IPS-NIHi7 (cell line): ENCODE measurements around the gene ABHD10.
A peak's percentile ranks its signal among the peaks of the same experiment; 100 is the strongest.

ENCODE experiments used
- DNase-seq: peaks from one replicate; pipeline ENCODE4 v3.0.0; 2012; ENCODE audit warnings: mixed read lengths; ENCODE audit errors: extremely low spot score

The ABHD10 gene

DNA sequence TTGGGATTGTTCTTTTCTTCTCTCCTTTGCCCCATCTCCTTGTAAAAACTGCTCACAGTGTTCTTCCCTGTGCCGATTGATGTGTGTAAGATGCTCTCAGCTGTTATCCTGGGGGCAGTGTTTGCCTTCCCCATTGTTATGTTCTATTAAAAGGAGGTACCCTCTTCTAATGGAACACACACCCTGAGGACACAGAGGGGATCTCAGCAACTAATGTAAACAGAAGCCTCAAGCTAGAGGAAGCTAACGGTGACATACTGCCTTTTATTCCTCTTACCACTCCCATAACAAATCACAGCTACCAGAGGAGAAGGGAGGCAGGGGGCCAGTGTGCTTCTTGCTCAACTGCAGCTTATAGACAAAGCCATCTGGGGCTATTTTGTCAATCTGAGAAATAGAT, 22.1 kb downstream of the ABHD10 start:
- DNase-seq = no peak

DNA sequence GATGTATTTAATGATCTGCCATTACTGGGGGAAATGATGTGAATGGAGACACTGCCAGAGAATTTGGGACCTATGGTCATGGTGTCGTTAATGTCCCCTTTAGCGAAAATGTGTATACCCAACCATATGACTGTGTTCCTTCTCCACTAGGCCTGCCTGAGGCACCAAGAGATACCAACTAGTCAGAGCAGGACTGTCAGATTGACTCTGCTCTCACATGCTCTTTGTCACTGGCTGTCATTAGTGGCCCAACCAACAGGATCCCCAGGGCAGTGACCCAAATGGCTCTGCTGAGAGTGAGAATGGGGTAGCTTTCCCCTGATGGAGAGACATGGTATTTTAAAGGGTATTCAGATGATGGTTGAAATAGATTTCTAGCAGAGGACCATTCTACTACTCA, 22.7 kb downstream of the ABHD10 start:
- no peak for DNase-seq

DNA sequence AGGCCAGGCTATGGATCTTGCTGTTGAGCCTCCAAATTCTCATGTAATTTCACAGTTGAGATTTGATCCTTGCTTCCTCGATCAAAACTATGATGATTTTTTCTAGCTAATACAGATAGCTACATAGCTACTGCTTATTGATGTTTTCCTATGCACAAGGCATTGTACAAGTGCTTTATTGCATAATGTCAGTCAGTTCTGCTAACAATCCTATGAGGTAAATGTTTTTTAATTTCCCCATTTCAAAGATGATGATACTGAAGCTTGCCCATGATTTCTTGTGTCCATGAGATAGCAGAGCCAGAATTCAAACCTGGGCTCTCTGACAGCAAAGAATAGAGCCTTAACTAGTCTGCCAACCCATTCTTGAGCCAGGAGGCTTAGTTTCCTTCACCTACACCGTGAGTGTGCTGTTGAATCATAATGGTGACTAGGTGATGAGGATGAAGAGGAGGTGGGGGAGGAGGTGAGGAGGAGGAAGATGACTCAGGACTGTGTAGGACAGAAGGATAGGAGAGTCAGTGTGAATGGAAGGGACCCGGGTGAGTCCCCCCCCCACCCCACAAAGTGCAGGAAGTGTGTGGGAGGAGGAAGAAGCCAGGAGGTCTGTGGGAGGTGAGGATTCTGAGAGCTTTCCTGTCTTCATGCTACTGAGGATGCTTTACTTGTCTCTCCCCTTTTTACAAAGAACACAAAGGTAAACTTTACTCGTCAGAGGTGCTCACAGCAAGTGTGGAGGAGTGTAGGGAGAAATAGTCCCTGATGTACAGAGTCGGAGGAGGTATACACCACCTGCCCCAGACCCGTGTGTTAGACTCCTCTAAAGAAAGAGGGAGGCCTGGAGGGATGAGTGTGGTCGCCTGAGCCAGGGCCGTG, 23.5 kb downstream of the ABHD10 start:
- DNase-seq = no peak

DNA sequence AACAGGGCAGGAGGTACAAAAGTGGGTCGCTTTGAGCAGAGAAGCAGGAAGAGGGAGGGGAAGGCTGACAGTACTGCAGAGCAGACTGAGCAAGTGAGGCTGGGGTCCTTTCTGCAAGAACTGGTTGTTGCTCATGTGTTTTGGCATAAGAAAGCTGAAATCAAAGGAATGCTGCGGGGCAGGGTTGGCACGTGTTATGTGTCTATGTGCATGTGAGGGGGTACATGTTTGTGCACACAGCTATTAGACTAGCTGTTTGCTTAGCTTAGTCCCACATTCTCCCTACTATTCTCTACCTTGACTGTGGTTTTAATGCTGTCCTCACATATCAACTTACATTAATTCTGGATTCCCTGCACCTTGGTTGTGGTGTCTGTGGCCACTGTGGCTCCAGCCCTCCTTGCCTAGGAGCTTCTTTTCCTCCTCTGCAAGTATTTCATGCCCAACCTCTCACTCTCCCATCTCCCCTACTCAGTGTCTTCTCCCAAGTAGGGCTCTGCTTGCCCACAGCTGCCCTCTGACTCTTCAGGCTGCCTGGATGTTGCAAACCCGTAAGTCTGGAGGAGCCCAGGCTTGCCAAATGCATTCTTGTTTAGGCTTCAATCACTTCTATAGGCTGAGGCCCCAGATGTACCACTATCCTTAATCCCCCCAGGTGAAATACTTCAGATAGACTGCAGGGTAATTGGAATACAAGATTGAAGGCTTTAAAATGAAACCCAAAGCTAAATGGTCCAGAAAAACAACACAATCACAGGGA, 24.7 kb downstream of the ABHD10 start:
- no peak for DNase-seq

DNA sequence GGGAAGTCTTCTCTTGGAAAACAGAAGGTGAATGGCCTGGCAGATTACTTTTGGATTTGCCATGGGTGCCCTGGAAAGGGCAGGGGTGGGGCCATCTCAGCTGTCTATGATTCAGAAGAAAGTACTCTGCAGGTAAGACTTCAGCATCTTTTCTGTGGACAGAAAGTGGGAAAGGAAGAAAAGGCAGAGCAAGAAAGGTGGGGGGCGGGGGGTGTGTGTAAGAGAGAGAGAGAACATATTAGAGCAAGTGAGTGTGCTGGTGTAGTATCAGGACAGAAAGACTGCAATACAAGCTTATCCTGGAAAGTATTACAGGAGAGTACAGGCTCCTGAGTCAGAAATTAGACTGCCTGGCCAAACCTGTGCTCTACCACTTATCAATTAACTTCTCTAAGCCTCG, 25.4 kb downstream of the ABHD10 start:
- DNase-seq = no peak

DNA sequence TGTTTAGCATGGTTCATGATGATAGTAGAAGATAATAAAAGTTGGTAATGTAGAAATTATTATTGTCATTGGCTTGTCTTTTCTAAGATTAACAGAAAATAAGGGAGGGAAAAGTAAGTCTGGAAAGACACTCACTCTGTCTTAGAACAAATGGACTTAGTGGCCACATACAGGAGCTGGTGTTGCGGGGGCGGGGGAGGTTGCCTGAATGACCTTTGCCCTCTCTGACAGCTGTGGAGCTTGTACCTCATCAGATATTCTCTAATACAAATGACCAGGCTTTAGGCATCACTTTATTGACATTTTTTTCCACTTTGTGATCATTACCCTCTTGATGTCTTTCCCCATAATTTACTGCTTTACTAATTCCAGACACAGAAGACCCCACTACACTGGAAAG, 25.8 kb downstream of the ABHD10 start:
- no peak for DNase-seq

DNA sequence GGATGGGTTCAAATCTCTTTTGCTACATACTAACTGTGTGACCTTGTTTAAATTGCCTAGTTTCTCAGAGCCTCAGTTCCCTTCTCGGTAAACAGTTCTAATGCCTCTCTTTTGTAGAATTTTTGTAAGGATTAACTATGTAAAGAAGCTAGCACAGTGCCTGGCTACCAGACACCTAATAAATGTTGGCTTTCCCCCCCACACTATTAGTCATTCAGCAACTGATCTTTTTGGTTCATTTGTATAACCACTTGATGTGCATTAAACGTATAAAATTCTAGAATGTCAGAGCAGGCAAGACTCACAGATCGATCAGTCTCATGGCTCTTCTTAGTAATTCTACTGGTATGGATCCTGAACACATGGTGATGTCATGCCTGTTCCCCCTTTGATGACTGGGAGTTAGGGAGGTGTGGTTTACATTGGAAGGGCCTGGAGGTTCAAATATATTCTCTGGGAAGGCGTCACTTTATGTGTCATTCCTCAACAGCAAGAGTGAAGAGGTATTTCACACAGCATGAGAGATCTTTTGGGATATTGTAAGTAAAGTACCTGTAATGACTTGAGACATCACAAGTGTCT, 26.4 kb downstream of the ABHD10 start:
- no peak for DNase-seq

DNA sequence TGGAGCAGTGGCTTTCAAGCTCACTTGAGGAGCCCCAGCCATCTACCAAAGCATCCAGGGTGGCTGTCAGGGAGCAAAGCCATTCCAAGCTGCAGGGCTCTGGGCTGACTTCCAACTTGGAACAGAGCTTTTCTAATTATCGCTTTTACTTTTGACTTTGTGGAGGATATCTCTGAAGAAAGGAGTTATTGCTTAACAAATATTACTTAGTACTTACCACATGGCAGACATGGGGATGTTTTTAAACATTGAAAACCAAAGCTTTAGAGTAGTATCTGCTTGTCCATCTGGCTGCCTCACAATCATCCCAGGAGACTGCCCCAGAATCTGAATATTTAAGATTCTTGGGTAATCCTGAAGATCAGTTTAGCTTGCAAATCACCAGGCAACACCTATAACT, 28.8 kb downstream of the ABHD10 start:
- no peak for DNase-seq

DNA sequence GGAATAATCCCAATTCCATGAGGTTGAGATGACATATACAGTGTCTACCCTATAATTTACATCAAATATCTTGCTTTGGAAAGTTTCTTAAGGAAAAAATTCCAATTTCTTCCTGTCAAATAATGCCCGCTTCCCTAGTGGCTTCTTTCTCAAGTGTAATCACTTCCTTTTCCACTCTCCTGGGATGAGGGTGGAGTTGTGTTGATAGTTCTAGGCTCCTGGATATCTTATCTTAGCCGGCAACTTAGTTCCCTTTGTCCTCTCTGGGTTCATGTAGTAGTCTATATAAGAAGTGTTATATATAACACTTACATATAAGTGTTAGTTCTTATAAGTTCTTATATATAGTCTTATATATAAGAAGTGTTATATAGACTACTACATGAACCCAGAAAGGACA, 30.8 kb downstream of the ABHD10 start:
- no peak for DNase-seq

DNA sequence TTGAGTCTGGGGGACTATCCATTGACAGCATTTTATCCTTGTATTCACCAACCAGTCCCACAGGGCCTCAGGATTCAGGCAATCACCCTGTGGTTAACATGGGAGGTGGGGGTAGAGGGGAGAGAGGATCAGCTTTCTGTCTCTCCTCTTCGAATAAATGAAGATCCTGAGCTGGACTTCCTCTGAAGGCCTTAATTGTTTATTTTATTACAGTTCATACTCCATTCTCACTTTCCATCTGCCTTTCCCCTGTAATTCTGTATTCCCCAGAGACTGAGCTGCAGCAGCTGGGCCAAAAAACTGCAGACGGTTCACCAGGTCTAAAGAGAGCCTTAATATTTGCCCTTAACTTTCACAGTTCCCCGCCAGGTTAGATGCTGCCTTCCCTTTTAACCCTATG, 31.8 kb downstream of the ABHD10 start:
- no peak for DNase-seq

DNA sequence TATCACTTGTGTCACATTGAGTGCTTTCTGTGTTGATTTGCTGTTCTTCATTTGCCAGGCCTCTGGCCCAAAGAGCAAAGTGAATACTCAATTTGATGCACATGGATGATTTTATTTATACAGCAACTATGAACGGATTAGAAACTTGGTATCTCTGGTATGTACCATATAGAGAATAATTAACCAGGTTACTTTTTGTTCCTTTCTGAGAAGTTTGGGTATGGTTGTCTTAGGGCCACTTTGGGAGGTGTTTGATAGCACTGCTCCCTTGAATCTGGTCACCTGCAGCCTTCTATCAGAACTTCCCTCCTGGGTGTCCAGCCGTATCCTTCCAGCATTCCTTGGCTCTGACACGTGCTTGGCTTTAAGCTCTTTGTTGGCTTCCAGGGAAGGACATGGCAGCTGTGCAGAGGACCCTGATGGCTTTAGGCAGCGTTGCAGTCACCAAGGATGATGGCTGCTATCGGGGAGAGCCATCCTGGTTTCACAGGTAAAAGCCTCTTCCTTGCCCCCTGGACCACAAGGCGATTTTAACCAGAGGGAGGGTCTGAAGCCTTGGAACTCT, 32.6 kb downstream of the ABHD10 start:
- no peak for DNase-seq

DNA sequence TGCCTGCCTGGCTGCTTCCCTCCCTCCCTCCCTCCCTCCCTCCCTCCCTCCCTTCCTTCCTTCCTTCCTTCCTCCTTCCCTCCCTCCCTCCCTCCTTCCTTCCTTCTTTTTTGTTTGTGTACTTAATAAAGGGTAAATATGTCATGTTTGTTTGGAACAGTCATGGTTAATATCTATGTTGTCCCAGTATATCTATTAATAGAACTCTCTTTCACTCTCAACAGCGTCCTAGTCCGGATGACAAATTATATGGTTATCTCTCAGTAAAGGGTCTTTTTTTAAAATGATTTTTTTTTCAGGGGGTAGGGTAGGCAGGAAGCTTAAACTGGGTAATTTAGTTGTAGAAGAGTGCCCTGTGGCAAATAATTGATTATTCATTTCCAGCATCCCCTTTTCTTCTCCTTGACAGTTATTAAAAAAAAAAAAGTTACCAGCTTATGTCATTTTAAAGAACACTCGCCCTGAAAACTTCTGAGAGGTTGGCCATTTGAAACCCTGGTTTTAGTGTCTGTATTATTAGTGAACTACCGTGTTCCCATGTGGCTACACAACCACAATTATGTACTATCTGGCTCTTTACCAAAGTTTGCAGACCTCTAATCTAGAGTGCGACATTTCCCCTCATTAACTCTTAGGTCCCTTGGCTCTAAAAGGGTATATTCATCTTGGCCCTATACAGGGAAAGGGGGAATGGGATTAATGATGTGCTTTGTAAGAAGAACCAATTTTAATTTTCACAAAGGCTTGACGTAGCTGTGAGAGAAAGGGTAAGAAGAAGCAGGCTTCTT, 33.6 kb downstream of the ABHD10 start:
- DNase-seq = no peak

DNA sequence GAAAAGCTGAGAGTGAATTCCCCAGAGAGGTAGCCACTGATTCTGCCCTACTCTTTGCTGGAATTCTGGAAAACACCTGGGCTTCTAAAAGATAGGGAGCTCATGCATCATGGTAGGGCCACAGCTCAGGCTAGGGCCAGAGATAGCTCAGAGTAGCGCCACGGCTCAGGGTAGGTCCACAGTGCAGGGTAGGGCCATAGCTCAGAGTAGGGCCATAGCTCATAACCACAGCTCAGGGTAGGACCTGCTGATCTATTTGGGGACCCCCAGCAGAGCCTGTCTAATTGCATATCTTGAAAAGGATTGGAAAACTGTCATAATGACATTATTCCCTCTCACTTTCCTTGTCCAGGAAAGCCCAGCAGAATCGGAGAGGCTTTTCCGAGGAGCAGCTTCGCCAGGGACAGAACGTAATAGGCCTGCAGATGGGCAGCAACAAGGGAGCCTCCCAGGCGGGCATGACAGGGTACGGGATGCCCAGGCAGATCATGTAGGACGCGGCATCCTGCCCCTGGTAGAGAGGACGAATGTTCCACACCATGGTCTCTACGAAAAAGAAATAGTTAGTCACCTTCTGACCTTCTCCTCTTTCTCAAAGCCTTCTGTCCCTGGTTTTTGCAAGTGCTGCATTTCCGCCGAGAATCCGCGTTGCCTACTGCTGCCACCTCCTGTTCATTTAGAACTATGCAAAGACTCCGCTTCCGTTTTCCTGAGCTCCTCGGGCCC, 34.4 kb downstream of the ABHD10 start:
- peak; percentile 75 for DNase-seq

DNA sequence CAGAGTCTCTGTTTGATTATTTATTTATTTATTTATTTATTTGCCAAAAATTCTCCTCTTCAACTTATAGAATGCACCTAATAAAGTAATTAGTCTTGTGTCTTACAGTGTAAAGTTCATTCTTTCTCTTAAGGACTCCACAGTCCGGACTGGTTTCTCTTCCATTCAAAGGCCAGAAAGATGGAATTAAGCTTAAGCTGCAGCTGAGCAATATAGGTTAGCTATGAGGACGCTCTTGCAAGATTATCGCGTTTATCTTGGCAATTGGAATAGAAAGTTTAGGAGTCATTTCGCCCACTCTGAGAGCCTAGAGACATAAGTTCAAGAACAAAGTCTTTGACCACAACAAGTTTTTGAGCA, 34.9 kb downstream of the ABHD10 start:
- DNase-seq = no peak

DNA sequence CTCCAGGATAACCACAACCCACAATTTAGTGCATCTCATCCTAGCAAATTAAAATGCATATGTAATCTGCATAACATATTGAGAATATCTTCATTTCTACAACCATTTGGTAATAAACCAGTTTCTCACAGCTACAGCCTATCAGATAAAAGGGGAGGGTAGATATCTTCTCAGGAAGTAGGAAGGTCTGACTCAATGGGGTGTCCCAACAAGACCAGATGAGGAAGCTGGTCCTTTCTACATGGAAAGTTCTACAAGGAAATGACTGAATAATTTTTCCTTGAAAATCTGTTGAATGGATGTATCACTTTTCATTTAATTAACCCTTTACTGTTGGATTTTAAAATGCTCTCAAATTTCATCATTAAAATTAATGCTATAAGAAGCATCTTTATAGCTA, 38.3 kb downstream of the ABHD10 start:
- DNase-seq = no peak

DNA sequence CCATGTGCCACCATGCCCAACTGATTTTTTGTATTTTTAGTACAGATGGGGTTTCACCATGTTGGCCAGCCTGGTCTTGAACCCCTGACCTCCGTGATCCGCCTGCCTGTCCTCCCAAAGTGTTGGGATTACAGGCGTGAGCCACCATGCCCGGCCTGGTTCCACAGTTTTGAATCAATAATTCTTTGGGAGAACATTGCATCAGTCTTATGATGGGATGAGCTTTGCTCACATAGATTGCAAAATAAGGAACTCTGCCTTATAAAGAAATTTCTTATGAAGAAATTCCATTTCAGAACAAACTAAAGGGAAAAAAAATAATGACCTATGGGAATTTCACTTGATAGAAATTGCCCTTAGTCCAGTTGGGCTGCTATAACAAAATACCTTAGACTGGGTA, 39.9 kb downstream of the ABHD10 start:
- no peak for DNase-seq

DNA sequence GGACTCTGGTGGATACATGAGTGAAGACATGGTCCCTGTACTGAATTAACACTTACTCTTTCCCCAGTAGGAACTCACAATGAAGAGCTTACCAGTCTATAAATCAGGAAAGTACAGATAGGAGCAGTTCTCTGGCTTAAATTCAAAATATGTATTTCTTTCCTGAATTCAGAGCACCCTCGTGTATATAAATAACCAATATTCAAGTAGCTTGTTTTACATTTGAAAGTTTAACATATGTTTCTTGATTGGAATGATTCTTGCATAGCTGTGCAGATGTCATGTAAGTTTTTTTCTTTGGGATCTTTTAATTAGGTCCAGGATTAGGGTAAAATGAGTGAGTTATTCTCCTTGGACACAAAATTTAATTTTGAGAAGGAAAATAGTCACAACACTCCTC, 40.9 kb downstream of the ABHD10 start:
- no peak for DNase-seq

DNA sequence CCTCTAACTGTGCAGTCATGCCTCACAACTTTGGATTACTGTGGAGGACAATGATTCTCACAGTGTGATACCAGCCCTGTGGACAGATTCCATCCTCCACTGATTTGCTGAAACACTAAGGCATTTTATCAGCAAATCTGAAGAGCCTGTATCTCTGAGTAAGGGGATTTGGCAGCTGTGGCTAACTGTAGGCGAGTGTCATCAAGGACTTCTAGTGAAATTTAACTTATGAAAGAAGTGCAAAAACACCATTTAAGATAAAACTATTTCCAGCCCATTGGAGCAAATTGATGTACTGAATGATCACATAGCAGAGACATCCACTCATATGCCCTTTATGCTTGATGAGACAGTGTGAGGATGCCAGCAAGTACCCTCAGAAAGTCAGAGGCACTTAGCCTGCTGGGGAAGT, 41.9 kb downstream of the ABHD10 start:
- DNase-seq = no peak

DNA sequence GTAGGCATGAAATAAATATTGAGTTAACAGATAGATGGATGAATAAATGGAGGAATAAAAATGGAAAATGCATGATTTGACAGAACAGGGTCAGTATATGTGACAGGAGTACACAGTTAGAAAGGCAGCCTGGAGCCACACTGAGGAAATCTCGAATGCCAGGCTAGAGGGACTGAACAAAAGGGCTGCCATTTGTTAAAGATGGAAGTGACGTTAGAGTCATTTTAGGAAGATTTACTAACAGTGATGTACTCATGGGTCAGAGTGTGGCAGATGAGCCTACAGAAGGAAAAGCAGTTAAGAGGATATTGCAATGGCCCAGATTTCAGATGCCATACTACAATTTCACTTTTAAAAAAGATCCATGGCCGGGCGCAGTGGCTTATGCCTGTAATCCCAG, 48.3 kb downstream of the ABHD10 start:
- DNase-seq = no peak

DNA sequence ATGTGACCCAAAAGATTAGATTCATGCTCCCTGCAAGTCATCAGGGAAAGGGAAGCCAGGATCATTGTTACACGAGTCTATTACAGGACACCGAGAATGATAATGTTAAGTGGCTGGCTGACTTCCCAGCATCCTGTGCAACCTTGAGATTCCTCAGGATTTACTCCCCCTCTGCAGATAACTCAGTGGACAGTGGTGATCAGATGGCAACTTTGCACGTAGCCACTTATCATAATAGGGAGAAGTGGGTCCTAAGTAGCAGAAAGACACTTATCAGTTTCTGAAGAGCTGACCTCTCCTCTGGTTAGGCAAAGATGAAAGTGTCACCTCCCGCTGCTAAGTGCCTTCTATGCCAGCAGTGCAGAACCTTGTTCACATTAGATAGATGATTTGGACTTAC, 49.0 kb downstream of the ABHD10 start:
- no peak for DNase-seq

DNA sequence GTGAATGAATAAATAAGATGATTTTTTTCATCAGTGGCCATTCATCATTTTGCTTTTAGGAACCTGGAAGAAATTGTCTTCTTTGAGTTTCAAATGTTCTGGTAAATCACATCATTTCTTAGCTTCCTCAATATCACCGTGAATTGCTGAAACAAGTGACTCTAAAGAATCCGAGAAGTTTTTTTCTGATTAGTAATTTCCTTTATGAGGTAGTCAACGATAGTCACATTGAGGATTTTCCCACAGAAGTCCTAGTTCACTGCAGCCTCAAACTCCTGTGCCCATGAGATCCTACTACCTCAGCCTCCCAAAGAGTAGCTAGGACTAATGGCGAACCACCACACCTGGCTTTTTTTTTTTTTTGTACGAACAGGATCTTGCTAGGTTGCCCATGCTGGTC, 52.1 kb downstream of the ABHD10 start:
- DNase-seq = no peak
